Stimulated activated CD4-positive, alpha-beta T cell treated with anti-CD3 and anti-CD28 coated beads, Interleukin-1b, Interleukin-23, amount 100 ng/mL, for 4 hours (primary cell): ENCODE results near the gene LILRB1.
"Not testable (repeated sequence)": the region's sequence is repeated elsewhere in the genome, so short reads cannot be mapped to it uniquely, and the experiment has no call there.

Experiments used
- DNase-seq, 2 donors: peaks; one replicate each; pipeline ENCODE4 v3.0.0-alpha.2; 2020; ENCODE audit warnings: low read depth in 2 of 2

The LILRB1 gene

GRCh38 chr19:54662730-54663129 is 32.4 kb downstream of the LILRB1 start, which contains the start of gene LILRB4:
Gene LILRB4 (plus strand): TSS chr19:54662985. CDS start chr19:54663034, 49 bp downstream.
- DNase-seq: no peak

- DNase-seq: no peak
Measured at GRCh38 chr19:54665530-54665929, 35.2 kb downstream of the LILRB1 start.

GRCh38 chr19:54667217-54667616 is 36.9 kb downstream of the LILRB1 start:
- no peak for DNase-seq

GRCh38 chr19:54668353-54668752 is 38.1 kb downstream of the LILRB1 start:
- DNase-seq: no peak

GRCh38 chr19:54670576-54671357 is 40.5 kb downstream of the LILRB1 start:
- DNase-seq: no peak

- no peak for DNase-seq
Measured at GRCh38 chr19:54673222-54673621, 42.9 kb downstream of the LILRB1 start.

GRCh38 chr19:54674021-54674617 is 43.8 kb downstream of the LILRB1 start:
- no peak for DNase-seq

GRCh38 chr19:54676210-54676834 is 46.0 kb downstream of the LILRB1 start:
- not testable (repeated sequence) for DNase-seq

- no peak for DNase-seq
Measured at GRCh38 chr19:54677217-54677616, 46.9 kb downstream of the LILRB1 start.

GRCh38 chr19:54681596-54681995 is 51.3 kb downstream of the LILRB1 start:
- DNase-seq: not testable (repeated sequence)

- DNase-seq: no peak
Measured at GRCh38 chr19:54682306-54682856, 52.1 kb downstream of the LILRB1 start.

GRCh38 chr19:54684527-54684926 is 54.2 kb downstream of the LILRB1 start:
- DNase-seq: no peak
